ENCODE data around the gene BBS12. TPM values are rescaled to one million over a fixed set of nuclear protein-coding genes. Genes with fewer than 3 reads are reported as not detected.

Gene BBS12
- total RNA-seq, 1 donor from 2014 or later, result not detected

DNA sequence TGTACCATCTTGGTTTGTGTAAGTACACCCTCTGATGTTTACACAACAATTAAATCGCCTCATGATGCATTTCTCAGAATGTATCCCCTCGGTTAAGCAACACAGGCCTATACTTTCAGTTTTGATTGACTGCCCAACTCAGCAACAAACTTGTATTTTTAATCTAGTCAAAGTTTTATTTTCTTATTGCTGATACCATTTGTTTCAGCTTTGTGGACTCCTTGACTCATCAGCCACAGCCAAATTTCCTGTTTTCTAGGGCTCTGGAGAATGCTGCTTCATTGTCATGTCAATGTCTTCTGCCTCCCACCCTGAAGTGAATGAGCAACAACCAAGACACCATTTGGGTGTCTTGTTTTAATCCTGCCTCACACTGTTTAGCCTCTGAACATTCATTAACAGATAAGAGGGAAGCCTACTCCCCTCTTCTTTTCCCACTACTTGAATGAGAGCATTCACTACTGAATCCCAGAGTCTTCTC is 14.0 kb downstream of the BBS12 start:
- H3K4me1 ChIP-seq, result no peaks in the 10 kb centered on the region
- intact Hi-C loops (cut with DNase I), result no loop called here
- no peak overlapping the region for H3K4me3 ChIP-seq
- peaks cover 15 to 20% of the 10 kb centered on the region in 2 donors for H3K36me3 ChIP-seq
- no peak for DNase-seq (ENCODE audit: low spot score in 2 of 2)
- TF ChIP-seq, protein P1, sequence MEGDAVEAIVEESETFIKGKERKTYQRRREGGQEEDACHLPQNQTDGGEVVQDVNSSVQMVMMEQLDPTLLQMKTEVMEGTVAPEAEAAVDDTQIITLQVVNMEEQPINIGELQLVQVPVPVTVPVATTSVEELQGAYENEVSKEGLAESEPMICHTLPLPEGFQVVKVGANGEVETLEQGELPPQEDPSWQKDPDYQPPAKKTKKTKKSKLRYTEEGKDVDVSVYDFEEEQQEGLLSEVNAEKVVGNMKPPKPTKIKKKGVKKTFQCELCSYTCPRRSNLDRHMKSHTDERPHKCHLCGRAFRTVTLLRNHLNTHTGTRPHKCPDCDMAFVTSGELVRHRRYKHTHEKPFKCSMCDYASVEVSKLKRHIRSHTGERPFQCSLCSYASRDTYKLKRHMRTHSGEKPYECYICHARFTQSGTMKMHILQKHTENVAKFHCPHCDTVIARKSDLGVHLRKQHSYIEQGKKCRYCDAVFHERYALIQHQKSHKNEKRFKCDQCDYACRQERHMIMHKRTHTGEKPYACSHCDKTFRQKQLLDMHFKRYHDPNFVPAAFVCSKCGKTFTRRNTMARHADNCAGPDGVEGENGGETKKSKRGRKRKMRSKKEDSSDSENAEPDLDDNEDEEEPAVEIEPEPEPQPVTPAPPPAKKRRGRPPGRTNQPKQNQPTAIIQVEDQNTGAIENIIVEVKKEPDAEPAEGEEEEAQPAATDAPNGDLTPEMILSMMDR (IDR thresholded peaks at IDR 0.05), result no peak
- no peak overlapping the region for H3K27ac ChIP-seq
- no peaks in the 10 kb centered on the region for H3K9me3 ChIP-seq
- H3K27me3 ChIP-seq, result no peaks in the 10 kb centered on the region

DNA sequence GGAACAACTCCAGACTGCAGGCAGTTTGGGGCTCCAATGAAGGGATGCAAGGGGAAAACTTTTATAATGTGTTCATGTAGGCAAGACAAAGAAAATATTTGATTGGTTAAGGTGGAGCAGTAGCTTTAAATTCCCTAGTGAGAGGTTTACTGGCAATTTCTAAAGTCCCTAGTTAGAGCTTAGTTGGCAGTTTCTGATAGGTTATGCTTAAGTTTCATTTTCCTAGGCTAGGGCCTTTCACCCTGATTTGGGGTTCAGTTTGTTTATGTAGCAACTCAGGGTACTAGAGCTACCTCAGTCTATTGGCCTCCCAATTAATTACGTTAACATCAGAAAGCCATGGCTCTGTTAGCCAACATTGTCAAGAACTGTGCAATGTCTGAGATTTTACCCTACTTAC is 14.6 kb downstream of the BBS12 start:
- Histone ChIP-seq H3K9me3 (no peaks in the 10 kb centered on the region), H3K4me1 (no peaks in the 10 kb centered on the region), H3K4me3 (no peak overlapping the region), H3K27ac (no peak overlapping the region), H3K36me3 (peaks cover 13 to 15% of the 10 kb centered on the region in 2 donors), H3K27me3 (no peaks in the 10 kb centered on the region)
- intact Hi-C loops (cut with DNase I), result no loop called here
- TF ChIP-seq, protein P1 (IDR thresholded peaks at IDR 0.05), result no peak
- DNase-seq (ENCODE audit: low spot score in 2 of 2), result no peak

DNA sequence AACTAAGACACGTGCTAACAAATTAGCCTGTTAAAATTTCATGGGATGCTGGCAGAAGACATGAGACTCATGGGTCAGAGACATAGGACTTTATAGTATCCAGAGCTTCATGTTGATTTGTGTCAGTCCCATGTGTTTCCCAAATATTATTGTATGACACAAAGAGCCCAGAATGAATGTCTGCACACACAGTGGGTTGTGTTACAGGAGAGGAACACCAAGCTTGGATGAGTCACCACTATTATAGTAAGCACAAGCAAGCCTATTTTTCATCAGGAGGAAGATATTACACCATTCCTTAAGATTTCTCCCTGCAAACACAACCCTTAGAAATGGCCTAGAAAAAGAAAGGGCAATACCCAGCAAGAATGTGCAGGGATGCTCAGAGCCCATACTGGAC is 15.4 kb downstream of the BBS12 start:
- H3K27ac ChIP-seq, result no peak overlapping the region
- TF ChIP-seq, protein P1 (IDR thresholded peaks at IDR 0.05), result no peak
- intact Hi-C loops (cut with DNase I), result no loop called here

DNA sequence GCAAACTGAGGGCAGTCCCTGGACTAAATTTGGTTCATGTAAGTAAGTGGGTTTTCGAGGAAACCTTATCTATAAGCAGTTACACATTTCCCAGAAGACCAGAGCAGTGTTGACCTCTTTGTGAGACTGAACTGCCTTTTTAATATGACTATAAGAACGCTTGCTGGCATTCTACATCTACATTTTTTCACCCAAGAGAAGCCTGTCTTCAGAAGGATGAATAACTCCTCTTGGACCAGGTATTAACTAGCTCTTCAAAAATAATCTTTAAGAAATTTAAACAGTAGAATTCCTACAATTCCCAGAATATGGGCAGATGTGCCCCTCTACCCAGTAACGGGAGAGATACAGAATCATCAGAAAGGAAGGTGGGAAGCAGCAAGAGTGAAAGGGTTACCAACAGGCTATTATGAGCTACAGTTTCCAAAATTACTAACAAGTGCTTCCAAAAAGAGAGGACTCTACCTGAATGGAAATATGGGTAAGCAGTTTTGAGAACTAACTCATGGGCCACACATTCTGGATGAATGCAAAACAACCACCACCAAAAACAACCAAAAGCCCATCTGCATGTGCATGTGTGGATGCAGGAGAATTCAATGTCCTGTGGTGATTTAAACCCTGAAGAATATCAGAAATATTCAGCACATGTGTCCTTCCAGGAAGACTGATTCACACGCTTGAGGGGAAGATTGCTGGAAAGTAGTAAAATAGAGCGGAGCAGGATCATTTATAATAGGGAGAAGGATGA is 17.4 kb downstream of the BBS12 start:
- no peak for DNase-seq (ENCODE audit: low spot score in 2 of 2)
- intact Hi-C loops (cut with DNase I), result no loop called here
- Histone ChIP-seq H3K36me3 (no peaks in the 10 kb centered on the region), H3K27ac (no peak overlapping the region), H3K9me3 (no peaks in the 10 kb centered on the region), H3K27me3 (no peaks in the 10 kb centered on the region), H3K4me1 (no peaks in the 10 kb centered on the region), H3K4me3 (no peak overlapping the region)
- TF ChIP-seq, protein P1 (IDR thresholded peaks at IDR 0.05), result no peak

More for the DNA sequence above, 15.4 kb downstream of the BBS12 start:
- H3K27me3 ChIP-seq, result no peaks in the 10 kb centered on the region
- H3K4me3 ChIP-seq, result no peak overlapping the region
- no peaks in the 10 kb centered on the region for H3K4me1 ChIP-seq
- H3K9me3 ChIP-seq, result no peaks in the 10 kb centered on the region
- no peak for DNase-seq (ENCODE audit: low spot score in 2 of 2)
- peaks cover 6 to 7% of the 10 kb centered on the region in 2 donors for H3K36me3 ChIP-seq

DNA sequence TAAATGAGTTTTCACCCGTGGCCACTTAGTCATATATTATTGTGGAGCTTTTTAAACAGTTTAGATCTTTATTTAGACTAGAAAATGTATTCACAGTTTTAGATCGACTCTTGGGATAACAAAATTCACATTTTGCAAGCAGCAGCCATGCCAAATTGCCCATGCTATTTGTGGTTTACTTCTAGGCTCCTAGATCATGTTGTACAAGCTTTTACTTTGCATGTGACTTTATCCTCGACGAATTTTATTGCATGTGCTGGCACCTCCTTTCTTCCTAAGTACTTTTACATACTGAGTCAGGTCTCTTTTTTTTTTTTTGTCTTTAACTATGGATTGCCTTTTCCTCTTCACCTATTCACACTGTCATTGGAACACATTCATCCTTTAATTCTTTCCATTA is 23.2 kb downstream of the BBS12 start:
- intact Hi-C loops (cut with DNase I), result loop anchor here (5.0 kb wide), 1 partner anchor 72 kb away; the partner anchor contains the start of gene FGF2

More for the DNA sequence above, 23.2 kb downstream of the BBS12 start:
- Histone ChIP-seq H3K36me3 (no peaks in the 10 kb centered on the region), H3K27ac (no peak overlapping the region), H3K4me3 (no peak overlapping the region), H3K27me3 (no peaks in the 10 kb centered on the region), H3K9me3 (no peaks in the 10 kb centered on the region), H3K4me1 (no peaks in the 10 kb centered on the region)
- no peak for DNase-seq (ENCODE audit: low spot score in 2 of 2)
- TF ChIP-seq, protein P1 (IDR thresholded peaks at IDR 0.05), result no peak
